Measurements from ENCODE around the gene ALAS1.

ALAS1 gene

GRCh38 chr3:52237657-52238172, 39.8 kb downstream of the ALAS1 start:
- no peak for DNase-seq

- DNase-seq = no peak
These were observed 40.3 kb downstream of the ALAS1 start for GRCh38 chr3:52238193-52238760.

DNA sequence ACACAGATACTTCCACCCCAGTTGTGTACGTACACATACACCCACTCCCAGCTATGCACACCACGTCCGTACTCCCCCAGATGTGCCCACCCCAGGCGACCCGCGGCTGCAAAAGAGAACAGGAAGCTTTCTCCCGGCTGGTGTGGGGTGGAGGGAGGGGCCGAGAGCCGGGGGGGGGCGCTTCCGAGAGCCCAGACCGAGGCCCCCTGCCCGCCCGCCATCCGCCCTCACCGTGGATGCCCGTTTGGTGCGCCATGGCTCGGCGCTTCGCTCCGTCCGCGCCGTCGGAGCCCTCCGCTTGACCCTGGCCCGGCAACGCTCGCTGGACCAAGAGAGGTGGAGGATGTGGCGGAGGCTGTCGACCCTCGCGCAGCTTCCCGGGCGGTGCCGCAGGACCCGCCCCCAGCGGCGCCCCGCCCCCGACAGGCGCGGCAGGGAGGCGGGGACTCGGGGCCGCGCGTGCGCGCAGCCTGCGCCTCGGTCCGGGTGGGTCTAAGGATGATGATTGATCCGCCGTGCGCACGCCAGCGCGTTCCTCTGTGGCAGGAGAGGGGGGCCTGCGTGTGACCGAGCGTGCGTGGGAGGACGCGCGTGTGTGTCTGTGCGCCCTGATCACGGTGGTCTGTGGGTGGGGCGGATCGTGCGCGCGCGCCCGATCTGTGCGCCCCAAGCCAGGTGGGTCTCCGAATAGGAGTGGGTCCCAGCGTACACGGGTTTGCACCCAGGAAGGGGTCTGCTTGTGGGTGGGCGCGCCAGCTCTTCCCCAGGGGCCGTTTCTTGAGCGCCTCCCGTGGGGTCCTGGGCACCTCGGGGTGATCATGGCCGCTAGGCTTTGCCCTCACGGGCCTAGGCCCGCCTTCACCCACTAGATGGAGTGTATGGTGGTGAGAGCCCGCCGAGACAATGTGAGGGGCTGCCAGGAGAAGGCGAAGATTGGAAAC, 41.1 kb downstream of the ALAS1 start, which contains the start of gene TWF2:
Gene TWF2, minus strand, starts transcription at position 398 of the 941 bp plus-strand sequence. Its CDS starts 142 bp downstream, at position 256.
- DNase-seq = peak; percentile 46

DNA sequence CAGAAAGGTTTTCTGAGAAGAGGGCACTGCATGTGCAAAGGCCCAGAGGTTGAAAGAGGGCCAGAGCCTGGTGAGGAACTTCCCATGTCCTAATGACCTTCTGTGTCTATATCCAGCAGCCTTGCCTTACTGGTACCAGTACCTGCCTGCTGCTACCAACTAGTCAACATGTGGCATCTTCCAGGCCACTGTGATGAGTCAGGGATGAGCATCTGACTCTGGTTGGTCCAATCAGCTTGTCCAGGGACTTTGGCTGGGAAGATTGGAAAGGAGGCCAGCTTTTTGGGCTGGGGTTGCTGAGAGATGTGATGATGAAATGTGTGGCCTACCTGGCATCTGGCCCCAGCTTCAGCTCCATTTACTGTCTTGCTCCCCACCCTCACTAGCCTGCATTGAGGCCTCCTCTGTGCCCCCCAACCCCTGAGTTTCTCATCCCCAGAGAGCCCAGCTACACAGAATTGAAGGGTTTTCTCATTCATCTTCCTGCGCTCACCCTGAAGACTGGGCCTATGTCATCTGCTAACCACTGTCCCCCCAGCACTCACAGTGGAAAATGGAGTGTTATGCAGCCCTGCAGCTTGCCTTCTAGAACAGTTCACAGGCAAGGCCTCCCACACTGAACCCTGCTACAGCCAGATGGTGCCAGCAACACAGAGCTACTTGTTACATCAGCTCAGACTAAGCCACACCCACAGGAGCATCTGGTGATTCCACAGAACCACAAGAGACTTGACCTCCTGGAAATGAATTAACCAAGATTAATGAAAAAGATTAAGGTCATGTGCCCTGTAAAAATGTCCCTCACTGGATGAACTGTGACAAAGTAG, 42.3 kb downstream of the ALAS1 start:
- DNase-seq = no peak

- DNase-seq = no peak
These were observed 43.0 kb downstream of the ALAS1 start for GRCh38 chr3:52240886-52241370.

DNA sequence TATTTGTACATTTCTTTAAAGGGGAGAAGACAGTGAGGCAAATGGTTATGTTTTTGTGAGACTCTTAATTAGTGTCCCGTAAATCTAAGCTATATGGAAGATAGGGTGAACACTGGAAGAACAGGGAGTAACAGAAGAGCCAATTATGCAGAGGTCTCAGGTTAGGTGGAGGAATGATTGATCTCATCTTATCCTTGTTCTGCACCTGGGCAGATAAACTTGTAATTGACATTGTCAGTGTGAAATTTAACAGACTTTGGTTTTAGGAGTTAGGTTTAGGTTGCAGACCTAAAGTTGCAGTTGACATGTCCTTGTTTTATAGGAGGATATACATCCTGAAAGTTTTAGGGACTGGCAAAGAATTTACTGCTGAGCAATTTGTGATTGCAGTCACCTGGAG, 44.1 kb downstream of the ALAS1 start:
- no peak for DNase-seq

- DNase-seq = peak; percentile 37
These were observed 46.0 kb downstream of the ALAS1 start for GRCh38 chr3:52243791-52244628.

GRCh38 chr3:52245322-52246263, 47.6 kb downstream of the ALAS1 start, which contains the start of gene PPM1M:
TSS of gene PPM1M (plus strand) at chr3:52245759. CDS start at chr3:52245825, 66 bp downstream.
- no peak for DNase-seq

GRCh38 chr3:52246264-52246620, 48.3 kb downstream of the ALAS1 start:
- no peak for DNase-seq

DNA sequence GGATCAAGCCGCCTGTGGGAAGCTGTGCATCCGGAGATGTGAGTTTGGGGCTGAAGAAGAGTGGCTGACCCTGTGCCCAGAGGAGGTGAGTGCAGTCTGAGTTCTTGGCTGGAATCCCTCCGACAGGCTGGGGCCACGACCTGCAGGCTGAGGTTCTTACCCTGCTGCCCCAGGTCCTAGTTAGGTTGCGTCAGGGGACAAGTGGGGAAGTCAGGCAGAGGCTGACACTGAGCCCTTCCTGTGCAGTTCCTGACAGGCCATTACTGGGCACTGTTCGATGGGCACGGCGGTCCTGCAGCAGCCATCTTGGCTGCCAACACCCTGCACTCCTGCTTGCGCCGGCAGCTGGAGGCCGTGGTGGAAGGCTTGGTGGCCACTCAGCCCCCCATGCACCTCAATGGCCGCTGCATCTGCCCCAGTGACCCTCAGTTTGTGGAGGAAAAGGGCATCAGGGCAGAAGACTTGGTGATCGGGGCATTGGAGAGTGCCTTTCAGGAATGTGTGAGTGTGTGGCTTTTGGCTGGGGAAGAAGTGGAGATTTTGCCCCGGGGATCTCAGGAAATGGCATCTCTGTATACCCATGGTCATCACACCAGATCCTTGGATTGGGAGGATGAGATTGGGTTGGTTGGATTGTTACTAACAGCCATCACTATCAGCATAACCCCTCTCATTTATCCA, 48.9 kb downstream of the ALAS1 start:
- DNase-seq = no peak

GRCh38 chr3:52247409-52248164, 49.6 kb downstream of the ALAS1 start:
- no peak for DNase-seq

DNA sequence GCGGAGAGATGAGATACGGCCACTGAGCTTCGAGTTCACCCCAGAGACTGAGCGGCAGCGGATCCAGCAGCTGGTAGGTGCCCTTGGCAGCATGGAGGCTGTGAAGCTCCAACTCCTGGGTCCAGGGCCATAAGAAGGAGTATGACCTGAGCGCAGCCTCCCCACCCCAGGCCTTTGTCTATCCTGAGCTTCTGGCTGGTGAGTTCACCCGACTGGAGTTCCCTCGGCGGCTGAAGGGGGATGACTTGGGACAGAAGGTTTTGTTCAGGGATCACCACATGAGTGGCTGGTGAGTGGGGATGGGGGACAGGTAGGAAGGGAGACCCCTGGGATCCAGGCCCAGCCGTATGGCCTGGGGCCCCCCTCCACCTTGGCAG, 50.2 kb downstream of the ALAS1 start:
- no peak for DNase-seq

- DNase-seq = no peak
These were observed 51.0 kb downstream of the ALAS1 start for GRCh38 chr3:52248816-52249547.

GRCh38 chr3:52249683-52250082, 51.7 kb downstream of the ALAS1 start:
- DNase-seq = no peak

DNA sequence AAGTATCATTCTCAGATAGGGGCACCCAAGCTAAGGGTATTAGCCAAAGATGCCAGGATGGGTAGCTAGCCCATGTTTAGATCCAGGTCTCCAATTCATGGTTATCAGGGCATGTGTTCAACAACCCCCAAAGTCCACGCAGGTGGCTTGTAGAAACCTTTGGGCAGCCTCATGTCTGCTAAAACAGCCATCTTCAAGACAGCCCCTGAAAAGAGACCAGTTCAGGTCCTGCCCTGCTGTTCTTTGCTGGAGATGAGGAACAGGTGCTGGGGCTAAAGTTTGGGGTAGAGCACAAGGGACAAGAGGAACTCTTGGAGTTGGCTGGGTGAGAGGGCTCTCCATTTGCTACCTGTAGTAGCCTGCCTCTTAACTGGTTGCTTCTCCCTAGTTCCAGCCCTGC, 52.2 kb downstream of the ALAS1 start:
- DNase-seq = no peak

GRCh38 chr3:52253314-52254304, 55.6 kb downstream of the ALAS1 start:
- DNase-seq = no peak

DNA sequence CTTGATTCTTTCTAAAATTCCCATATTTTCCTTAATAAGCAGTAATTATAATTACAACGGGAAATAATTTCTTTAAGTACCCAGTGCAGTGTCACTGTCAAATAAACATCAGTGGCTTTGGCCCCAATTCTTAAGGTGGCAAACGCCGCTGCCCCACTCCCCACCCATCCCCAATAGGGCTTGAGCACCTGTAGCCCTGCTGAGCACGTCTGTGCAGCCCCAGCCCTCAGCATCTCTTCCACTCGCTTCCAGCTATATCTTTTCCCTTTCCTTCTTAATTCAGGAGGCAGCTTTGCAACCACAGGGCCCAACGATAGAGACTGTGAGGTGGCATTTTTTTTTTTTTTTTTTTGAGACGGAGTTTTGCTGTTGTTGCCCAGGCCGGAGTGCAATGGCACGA, 56.6 kb downstream of the ALAS1 start:
- no peak for DNase-seq
